ENCODE results near the gene GLDC. TPM values are rescaled to one million over a fixed set of nuclear protein-coding genes. Genes with fewer than 3 reads are reported as not detected.
"Not testable (repeated sequence)": the region's sequence is repeated elsewhere in the genome, so short reads cannot be mapped to it uniquely, and the experiment has no call there.

The GLDC gene
- total RNA-seq, 4 donors from 2014 or later = 1.7 to 15.1 (median 8.6) TPM

DNA sequence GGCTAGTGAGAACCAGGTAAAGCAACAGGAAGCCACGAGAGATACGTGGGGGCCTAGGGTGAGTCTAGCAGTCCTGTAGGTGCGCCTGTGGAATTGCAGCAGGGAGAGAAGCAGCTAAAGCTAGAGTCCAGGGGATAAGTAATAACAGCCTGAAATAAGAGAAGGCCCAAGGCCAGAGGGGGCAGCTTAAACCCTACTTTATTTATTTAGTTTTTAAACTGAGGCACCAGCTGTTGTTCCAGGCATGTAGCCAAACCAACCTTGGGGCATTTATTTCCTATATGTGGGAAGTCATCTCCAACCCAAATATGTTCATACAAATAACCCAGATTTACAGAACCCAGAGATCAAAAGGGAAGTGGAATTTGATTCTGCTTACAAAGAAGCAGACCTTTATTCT, 93.5 kb downstream of the GLDC start:
- Histone ChIP-seq H3K4me3 (replicated peaks in 1 of 3) (no peak overlapping the region), H3K27me3 (no peaks in the 10 kb centered on the region), H3K9me3 (no peaks in the 10 kb centered on the region), H3K4me1 (peaks cover 0 to 4% of the 10 kb centered on the region in 2 donors), H3K36me3 (no peaks in the 10 kb centered on the region), H3K27ac (no peak overlapping the region)
- intact Hi-C loops (cut with DNase I) = no loop called here
- 74 to 88% methylated on average over 3 of the region's 3 CpGs for WGBS, 2 donors
- TF ChIP-seq POLR2A (IDR thresholded peaks at IDR 0.05) = no peak
- TF ChIP-seq, protein P1, sequence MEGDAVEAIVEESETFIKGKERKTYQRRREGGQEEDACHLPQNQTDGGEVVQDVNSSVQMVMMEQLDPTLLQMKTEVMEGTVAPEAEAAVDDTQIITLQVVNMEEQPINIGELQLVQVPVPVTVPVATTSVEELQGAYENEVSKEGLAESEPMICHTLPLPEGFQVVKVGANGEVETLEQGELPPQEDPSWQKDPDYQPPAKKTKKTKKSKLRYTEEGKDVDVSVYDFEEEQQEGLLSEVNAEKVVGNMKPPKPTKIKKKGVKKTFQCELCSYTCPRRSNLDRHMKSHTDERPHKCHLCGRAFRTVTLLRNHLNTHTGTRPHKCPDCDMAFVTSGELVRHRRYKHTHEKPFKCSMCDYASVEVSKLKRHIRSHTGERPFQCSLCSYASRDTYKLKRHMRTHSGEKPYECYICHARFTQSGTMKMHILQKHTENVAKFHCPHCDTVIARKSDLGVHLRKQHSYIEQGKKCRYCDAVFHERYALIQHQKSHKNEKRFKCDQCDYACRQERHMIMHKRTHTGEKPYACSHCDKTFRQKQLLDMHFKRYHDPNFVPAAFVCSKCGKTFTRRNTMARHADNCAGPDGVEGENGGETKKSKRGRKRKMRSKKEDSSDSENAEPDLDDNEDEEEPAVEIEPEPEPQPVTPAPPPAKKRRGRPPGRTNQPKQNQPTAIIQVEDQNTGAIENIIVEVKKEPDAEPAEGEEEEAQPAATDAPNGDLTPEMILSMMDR (IDR thresholded peaks at IDR 0.05) = no peak
- DNase-seq = no peak

DNA sequence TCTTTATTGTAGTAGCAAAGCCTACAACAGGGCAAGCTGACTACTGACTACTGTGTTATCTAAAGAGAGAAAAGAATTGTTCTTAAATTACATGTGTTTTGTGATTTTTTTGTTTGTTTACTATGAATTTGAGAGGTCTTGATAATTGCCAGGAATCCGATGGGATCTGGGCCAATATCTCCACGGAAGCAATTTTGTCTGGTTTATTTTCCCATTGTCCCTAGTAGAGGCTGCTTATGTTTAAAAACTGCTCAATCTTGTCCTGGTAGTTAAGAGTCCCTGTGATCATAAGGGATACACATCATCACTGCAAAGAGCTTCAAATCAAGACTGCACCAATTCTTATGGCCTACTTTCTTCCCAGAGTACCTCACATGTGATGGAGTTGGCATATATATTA, 94.4 kb downstream of the GLDC start:
- DNase-seq = no peak
- H3K27ac ChIP-seq = no peak overlapping the region
- H3K4me1 ChIP-seq = peaks cover 0 to 4% of the 10 kb centered on the region in 2 donors
- 72 to 73% methylated on average over 2 of the region's 2 CpGs for WGBS, 2 donors
- intact Hi-C loops (cut with DNase I) = no loop called here
- no peak overlapping the region for H3K4me3 ChIP-seq (replicated peaks in 1 of 3)
- no peak for TF ChIP-seq POLR2A (IDR thresholded peaks at IDR 0.05)
- TF ChIP-seq, protein P1 (IDR thresholded peaks at IDR 0.05) = no peak
- H3K9me3 ChIP-seq = no peaks in the 10 kb centered on the region
- H3K36me3 ChIP-seq = no peaks in the 10 kb centered on the region
- no peaks in the 10 kb centered on the region for H3K27me3 ChIP-seq

DNA sequence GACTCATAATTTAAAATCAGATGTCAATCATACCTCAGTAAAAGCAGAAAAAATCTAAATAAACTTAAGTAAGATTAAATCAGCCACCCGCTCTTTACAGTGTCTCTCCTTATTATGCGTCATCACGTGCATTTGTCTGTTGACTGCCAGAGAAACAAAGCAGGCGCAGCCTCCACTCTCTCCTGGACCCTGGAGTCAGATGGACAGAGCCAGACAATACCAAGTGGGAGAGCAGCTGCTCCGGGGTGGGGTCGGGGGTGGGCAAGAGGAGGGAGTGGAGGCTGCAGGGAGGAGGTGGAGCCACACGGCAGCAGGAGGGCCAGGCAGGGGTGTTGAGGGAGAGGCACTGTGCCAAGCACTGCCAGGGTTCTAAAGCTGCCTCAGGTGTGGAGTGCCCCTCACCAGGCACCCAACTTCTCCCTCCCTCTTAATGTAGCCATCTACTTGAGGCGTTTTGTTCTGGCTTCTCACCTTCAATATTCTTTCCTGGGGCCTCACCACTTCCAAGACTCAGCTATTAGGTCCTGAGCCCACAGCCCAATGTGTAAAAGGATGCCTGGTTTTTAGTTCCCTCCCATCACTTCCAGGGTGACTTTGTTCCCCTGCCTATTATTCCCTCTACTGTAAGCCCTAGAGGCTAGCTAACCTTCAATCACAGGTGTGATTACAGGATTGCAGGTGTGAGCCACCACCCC, 96.3 kb downstream of the GLDC start:
- no peak for DNase-seq
- Histone ChIP-seq H3K9me3 (no peaks in the 10 kb centered on the region), H3K27ac (no peak overlapping the region), H3K36me3 (no peaks in the 10 kb centered on the region), H3K4me1 (peaks cover 0 to 4% of the 10 kb centered on the region in 2 donors), H3K27me3 (no peaks in the 10 kb centered on the region), H3K4me3 (replicated peaks in 1 of 3) (no peak overlapping the region)
- intact Hi-C loops (cut with DNase I) = no loop called here
- 73 to 75% methylated on average over 8 of the region's 8 CpGs for WGBS, 2 donors
- TF ChIP-seq, protein P1 (IDR thresholded peaks at IDR 0.05) = no peak
- TF ChIP-seq POLR2A (IDR thresholded peaks at IDR 0.05) = no peak

DNA sequence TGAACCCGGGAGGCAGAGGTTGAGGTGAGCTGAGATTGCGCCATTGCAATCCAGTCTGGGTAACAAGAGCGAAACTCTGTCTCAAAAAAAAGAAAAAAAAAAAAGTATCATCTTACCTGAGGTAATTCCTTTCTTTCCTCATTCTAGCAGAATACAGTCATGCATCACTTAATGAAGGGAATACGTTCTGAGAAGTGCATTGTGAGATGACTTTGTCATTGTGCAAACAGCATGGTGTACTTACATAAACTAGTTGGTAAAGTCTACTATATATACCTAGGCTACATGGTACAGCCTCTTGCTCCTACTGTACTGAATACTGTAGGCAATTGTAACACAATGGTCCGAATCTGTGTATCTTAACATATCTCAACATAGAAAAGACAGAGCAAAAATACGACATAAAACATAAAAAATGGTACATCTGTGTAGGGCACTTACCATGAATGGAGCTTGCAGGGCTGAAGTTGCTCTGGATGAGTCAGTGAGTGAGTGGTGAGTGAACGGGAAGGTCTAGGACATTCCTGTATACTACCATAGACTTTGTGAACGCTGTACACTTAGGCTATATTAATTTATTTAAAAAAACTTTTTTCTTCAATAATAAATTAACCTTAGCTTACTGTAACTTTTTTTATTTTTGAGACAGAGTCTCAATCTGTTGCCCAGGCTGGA, 100.4 kb downstream of the GLDC start:
- no peak for DNase-seq
- Histone ChIP-seq H3K27me3 (no peaks in the 10 kb centered on the region), H3K27ac (no peak overlapping the region), H3K9me3 (no peaks in the 10 kb centered on the region), H3K4me1 (no peaks in the 10 kb centered on the region), H3K4me3 (replicated peaks in 1 of 3) (no peak overlapping the region), H3K36me3 (no peaks in the 10 kb centered on the region)
- no peak for TF ChIP-seq POLR2A (IDR thresholded peaks at IDR 0.05)
- TF ChIP-seq, protein P1 (IDR thresholded peaks at IDR 0.05) = no peak
- intact Hi-C loops (cut with DNase I) = no loop called here
- WGBS, 2 donors = 93 to 94% methylated on average over 8 of the region's 8 CpGs

DNA sequence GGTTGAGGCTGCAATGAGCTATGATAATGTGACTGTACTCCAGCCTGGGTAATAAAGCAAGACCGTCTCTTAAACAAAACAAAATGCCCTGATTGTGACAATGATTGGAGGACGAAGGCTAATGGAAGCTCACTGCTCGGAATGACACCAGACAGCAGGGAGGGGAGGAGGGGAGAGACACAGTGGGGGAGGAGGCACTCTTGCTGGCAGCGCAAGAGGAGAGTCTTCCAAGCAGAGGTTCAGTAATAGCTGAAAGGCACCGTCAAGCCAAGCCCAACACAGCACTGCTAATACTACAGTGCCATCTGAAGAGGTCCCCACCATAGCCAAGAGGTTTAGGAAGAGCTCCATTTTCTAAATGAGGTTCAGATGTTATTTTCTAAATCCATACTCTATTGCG, 102.3 kb downstream of the GLDC start:
- Histone ChIP-seq H3K4me3 (replicated peaks in 1 of 3) (no peak overlapping the region), H3K27ac (no peak overlapping the region), H3K9me3 (no peaks in the 10 kb centered on the region), H3K4me1 (no peaks in the 10 kb centered on the region), H3K36me3 (no peaks in the 10 kb centered on the region), H3K27me3 (no peaks in the 10 kb centered on the region)
- DNase-seq = no peak
- WGBS, 2 donors = 67 to 73% methylated on average over 6 of the region's 6 CpGs
- intact Hi-C loops (cut with DNase I) = no loop called here
- no peak for TF ChIP-seq POLR2A (IDR thresholded peaks at IDR 0.05)
- TF ChIP-seq, protein P1 (IDR thresholded peaks at IDR 0.05) = no peak

DNA sequence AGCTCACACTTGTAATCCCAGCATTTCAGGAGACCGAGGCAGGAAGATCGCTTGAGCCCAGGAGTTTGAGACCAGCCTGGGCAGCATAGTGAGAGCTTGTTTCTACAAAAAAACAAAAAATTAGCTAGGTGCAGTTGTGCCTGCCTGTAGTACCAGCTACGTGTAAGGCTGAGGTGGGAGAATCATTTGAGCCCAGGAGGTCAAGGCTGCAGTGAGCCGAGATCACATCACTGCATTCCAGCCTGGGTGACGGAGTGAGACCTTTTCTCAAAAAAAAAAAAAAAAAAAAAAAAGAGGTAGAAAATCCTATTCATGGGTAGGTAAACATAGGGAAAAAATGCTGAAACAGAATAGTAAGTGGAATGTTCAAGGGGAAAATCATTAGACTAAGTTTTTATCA, 102.9 kb downstream of the GLDC start:
- H3K4me1 ChIP-seq; intact Hi-C loops (cut with DNase I); H3K27ac ChIP-seq; H3K27me3 ChIP-seq; H3K9me3 ChIP-seq; H3K36me3 ChIP-seq; H3K4me3 ChIP-seq (replicated peaks in 1 of 3); DNase-seq: not testable (repeated sequence)
- 89 to 95% methylated on average over 5 of the region's 5 CpGs for WGBS, 2 donors
